NCI-H128 (cell line): Measurements from ENCODE around the gene CUBN.

Experiments used
- DNase-seq: peaks from one replicate; lab custom pipeline; 2025; ENCODE audit not compliant: unreplicated experiment; lab: John Stamatoyannopoulos, UW

CUBN gene

GRCh38 chr10:16798571-16798970 lies 331.0 kb downstream of the CUBN start:
- DNase-seq: no peak

DNA sequence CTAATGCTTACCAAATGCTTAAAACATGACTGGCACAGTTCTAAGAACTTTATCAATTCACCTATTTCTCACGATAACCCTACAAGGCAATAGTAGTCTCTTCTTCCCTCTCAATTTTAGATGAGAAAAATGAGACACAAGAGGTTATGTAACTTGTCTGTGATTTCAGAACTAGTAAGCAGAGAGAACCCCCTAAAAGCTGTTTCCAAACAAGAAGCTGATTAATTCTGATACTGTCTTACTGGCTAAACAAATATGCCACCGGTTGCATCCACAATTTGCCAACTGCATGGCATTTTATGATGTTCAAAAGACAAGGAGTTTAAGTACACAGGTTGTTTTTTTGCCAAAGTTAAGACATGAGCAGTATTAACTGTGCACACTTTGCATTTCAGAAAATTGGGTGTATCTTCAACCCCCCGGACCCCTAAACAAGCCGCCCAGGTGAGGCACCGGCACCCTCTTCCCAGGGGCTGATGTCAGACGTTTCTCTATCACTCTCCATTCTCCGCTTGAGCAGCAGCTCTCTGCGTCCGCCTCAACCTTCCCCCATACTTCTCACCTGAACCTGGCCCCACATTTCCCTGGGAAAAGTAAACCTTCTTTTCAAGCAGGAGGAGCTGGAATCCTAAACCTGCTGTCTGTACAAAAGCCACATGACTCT lies 334.1 kb downstream of the CUBN start:
- DNase-seq: no peak

DNA sequence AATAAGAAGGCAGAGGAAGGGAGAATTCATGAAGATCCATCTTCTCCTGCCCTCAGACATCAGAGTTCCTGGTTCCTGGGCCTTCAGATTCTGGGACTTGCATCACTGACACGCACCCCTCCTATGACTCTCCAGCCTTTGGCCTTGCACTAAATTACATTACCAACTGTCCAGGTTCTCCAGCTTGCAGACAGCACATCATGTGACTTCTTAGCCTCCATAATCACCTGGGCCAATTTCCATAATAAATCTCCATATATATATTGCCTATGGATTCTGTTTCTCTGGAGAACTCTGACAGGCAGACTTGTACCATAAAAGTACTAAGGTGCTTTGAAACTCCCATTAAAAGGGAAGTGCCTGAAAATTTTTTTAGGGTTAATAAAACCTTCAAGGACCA lies 335.6 kb downstream of the CUBN start:
- DNase-seq: no peak

- no peak for DNase-seq
Observed at GRCh38 chr10:16792675-16793074, 336.9 kb downstream of the CUBN start.

DNA sequence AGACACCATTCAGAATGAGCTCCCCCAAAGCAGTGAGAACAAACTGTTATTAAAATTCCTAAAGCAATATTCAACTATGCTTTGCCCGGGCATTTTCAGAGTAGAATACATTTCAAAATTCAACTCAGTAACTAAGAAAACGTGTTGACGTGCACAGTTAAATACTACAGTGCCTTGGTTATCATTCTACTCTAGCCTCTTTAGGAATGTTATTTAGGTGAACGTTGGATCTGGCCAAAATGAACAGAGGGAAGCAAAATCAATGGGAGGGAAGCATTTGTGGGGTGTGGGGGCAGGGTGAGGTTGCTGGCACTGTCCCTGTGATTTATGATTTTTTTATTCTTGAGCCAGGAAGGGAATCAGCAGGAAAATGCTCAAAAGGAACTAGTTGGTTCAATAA lies 339.8 kb downstream of the CUBN start:
- no peak for DNase-seq

- no peak for DNase-seq
Observed at GRCh38 chr10:16789261-16789660, 340.4 kb downstream of the CUBN start.

DNA sequence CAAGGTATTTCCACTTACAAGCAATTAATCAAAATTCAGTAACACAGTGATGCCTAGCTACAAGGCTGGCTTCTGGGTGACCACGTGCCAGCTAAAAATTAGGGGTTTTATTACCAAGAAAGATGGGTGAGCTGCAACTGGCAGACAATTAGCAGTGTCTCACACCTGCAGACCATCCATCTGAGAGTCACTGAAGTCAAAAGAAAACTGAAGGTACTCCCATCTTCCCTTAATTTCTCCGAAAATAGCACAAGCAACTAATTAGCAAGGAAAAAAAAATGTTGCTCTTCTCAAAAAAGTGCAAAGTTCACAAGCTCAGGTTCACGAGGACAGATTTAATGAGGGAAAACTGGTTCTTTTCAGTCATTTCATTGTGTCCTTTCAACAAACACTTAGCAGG lies 340.8 kb downstream of the CUBN start:
- no peak for DNase-seq

GRCh38 chr10:16788125-16788524 lies 341.5 kb downstream of the CUBN start:
- DNase-seq: no peak

GRCh38 chr10:16787361-16787791 lies 342.2 kb downstream of the CUBN start:
- no peak for DNase-seq

DNA sequence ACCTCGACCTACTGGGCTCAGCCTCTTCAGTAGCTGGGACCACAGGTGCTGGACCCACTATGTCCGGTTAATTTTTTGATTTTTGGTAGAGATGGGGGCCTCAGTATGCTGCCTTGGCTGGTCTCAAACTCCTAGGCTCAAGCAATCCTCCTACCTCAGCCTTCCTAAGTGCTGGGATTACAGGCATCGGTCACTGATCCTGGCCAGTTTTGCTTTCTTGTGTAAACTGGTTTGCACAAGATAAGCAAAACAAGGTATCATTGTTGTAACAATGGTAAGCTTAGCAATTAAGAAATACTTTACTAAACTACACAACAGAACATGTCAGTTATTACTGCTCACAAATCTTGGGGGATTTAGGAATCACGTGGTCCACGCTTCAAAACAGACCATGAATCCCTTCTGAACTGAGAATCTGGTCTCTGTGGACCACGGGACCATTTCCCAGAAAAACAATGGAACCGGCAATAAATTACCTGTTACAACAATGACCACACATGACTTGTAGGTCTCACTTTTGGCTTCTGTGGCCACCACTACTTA lies 349.2 kb downstream of the CUBN start:
- DNase-seq: no peak

GRCh38 chr10:16779384-16779915 lies 350.2 kb downstream of the CUBN start:
- no peak for DNase-seq

- peak; percentile 6 for DNase-seq
Observed at GRCh38 chr10:16777473-16778370, 351.9 kb downstream of the CUBN start.

DNA sequence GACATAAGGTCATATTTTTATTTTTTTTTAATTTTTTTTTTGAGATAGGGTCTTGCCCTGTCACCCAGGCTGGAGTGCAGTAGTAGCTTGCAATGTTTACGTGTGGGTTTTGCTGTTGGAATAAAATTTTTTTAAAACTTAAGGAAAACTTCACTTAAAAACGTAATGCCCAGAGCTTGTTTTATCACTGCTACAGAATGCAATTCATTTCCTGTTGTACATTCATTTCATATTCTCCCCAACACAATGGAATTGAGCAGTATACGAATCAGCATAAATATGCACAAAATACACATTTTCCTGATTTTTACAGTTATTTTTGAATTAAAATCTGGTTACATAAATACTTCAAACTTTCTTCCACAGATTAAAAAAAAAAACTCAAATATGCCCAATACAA lies 352.7 kb downstream of the CUBN start:
- DNase-seq: no peak
